Activated CD8-positive, alpha-beta T cell treated with anti-CD3 and anti-CD28 coated beads, Interleukin-2, amount 10 ng/mL, durations not matched to agents 7 days and 5 days (primary cell): Measurements from ENCODE around the gene PDE8B. TPM values are rescaled to one million over a fixed set of nuclear protein-coding genes. Genes with fewer than 3 reads are reported as not detected.

ENCODE experiments used
- ATAC-seq: fragments of 150-1000 bp; cut with Tn5 transposase; one replicate; pipeline ENCODE4 v1.10.0; 2021; ENCODE audit warnings: moderate library complexity
- CTCF ChIA-PET: fragments of 350-600 bp; sonication (Branson Sonifier 250); formaldehyde crosslinking; loops from one replicate; lab custom pipeline; 2021; ENCODE audit warnings: antibody characterized with exemption; lab: Charles Lee
- POLR2A ChIA-PET: fragments of 350-600 bp; sonication (Branson Sonifier 250); formaldehyde crosslinking; loops from one replicate; lab custom pipeline; 2021; ENCODE audit warnings: antibody characterized with exemption; lab: Charles Lee
- DNase-seq: peaks from one replicate; pipeline ENCODE4 v3.0.0-alpha.2; 2020
- H3K27ac Mint-ChIP-seq: one replicate; pipeline ENCODE4 v1.8.0; 2021; ENCODE audit warnings: mild to moderate bottlenecking, mixed read lengths
- H3K27me3 Mint-ChIP-seq: one replicate; pipeline ENCODE4 v1.8.0; 2021; ENCODE audit warnings: low read depth, mixed read lengths
- H3K36me3 Mint-ChIP-seq: one replicate; pipeline ENCODE4 v1.8.0; 2021; ENCODE audit warnings: low read depth, mixed read lengths
- H3K4me1 Mint-ChIP-seq: one replicate; pipeline ENCODE4 v1.8.0; 2021; ENCODE audit warnings: low read depth, mixed read lengths
- H3K4me3 Mint-ChIP-seq: one replicate; pipeline ENCODE4 v1.8.0; 2021; ENCODE audit warnings: mild to moderate bottlenecking, mixed read lengths
- H3K9me3 Mint-ChIP-seq: one replicate; pipeline ENCODE4 v1.8.0; 2022; ENCODE audit warnings: mixed read lengths; ENCODE audit not compliant: insufficient read depth
- total RNA-seq, 2 experiments: library from RNA; stranded (reverse); gene quantifications; one replicate each; pipeline ENCODE4 v1.2.3, GENCODE V29; 2021

PDE8B gene
- total RNA-seq, 2 experiments from 2014 or later: not detected

DNA sequence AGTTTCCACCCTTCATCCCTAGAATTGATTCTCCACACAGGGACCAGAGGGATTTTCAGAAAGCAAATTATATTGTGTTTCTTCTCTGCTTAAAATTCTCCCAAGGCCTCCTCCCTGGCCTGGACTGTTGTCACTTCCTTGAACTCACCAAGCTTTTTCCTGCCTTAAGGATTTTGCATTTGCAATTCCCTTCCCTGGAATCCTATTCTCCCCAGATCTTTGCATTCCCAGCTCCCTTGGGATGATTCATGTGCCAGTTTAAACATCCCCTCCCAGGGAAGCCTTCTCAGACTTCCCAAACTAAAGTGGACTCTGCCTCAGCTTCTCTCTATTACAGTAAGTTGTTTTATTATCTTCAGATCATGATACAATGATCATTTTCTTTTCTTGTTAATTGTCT lies 35.2 kb upstream of the PDE8B start:
- Mint-ChIP-seq H3K4me3 (no peak overlapping the region), H3K9me3 (no peaks in the 10 kb centered on the region), H3K27me3 (peaks cover 21% of the 10 kb centered on the region), H3K27ac (no peak overlapping the region), H3K4me1 (no peaks in the 10 kb centered on the region), H3K36me3 (no peaks in the 10 kb centered on the region)
- ChIA-PET CTCF (no interaction called here), POLR2A (no interaction called here)
- DNase-seq (no peak), ATAC-seq (no peak)

DNA sequence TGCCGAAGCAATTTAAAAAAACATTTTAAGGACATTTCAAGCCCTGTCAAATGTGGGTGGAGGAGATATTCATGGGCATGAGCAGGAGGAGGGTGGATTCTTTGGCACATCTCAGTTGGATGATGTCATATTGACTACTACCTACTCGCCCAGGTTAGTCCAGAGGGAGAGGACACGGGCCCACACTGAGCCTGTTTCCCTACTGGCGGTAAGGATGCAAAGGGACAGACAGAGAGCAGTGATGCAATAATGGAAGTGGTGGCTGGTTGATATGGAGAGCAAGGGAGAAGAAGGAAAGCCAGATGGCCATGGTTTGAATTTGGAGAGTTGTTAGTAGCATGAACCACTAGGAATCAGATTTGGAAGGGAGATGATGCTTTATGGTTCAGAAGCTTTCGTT lies 34.1 kb upstream of the PDE8B start:
- ATAC-seq (no peak), DNase-seq (no peak)
- Mint-ChIP-seq H3K9me3 (no peaks in the 10 kb centered on the region), H3K27me3 (peaks cover 24% of the 10 kb centered on the region), H3K36me3 (no peaks in the 10 kb centered on the region), H3K4me1 (no peaks in the 10 kb centered on the region), H3K27ac (no peak overlapping the region), H3K4me3 (no peak overlapping the region)
- POLR2A ChIA-PET: no interaction called here
- CTCF ChIA-PET: no interaction called here

DNA sequence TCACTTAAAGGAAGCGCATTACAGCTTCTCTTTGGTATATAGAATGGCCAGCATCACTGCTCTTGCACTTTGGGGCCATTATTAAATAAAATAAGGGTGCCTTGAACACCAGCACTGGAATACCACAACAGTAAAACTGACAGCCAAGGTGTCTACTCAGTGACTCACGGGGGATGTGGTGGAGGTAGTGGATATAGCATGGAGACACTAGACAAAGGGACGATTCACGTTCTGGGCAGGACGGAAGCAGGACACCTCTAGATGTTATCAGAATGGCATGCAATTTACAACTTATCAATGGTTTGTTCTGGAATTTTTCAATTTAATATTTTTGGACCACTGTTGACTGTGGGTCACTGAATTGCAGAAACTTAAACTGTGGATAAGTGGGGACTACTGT lies 32.9 kb upstream of the PDE8B start:
- ATAC-seq (no peak), DNase-seq (no peak)
- Mint-ChIP-seq H3K4me3 (no peak overlapping the region), H3K27me3 (peaks cover 31% of the 10 kb centered on the region), H3K9me3 (no peaks in the 10 kb centered on the region), H3K27ac (no peak overlapping the region), H3K4me1 (no peaks in the 10 kb centered on the region), H3K36me3 (no peaks in the 10 kb centered on the region)
- POLR2A ChIA-PET: no interaction called here
- CTCF ChIA-PET: no interaction called here

DNA sequence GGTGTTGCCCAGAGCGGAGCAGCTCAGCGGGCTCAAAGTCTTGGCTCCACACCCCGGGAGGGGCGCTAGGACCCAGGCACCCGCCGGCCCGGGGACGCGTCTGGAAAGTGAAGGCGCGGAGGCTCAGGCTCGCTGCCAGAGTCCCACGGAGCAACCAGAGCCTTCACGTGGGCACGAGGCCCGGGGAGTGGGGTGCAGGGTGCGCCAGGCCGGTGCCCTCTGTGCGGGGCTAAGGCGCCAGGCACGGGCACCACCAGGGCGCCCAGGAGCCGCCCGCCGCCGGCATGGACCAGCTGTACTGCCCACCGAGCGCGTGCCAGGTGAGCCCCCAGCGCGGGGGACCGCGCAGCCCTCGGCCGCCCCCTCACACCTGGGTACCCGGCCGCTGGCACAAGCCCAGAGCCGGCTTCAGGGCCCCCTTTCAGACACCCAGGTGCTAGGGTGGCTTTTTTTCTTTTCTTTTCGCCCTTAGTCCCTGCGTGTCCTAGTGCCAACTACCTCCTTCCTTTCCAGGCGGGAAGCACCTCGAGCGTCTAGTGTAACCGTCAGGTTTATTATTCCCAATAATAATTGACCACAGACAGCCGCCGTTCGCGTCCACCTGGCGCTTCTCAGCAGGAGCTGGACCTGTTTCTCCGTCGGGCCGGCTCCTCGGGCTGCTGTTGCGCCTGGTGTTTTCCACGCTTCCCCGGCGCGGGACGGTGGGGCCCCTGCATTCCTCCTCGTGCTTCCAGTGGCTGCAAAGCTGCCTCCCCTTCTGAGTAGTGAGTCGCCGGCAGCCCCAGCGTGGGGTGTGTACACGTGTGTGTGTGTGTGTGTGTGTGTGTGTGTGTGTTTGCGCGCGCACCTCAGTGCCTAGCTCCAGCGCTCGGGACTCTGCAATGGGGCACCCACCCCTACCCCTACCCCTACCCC lies 30.1 kb upstream of the PDE8B start:
- H3K4me1 Mint-ChIP-seq: no peaks in the 10 kb centered on the region
- ChIA-PET POLR2A (no interaction called here), CTCF (no interaction called here)
- peak overlapping the region; percentile 26 for H3K4me3 Mint-ChIP-seq
- no peaks in the 10 kb centered on the region for H3K36me3 Mint-ChIP-seq
- no peaks in the 10 kb centered on the region for H3K9me3 Mint-ChIP-seq
- DNase-seq (no peak), ATAC-seq (peak; percentile 23)
- no peak overlapping the region for H3K27ac Mint-ChIP-seq
- H3K27me3 Mint-ChIP-seq: peaks cover 43% of the 10 kb centered on the region

DNA sequence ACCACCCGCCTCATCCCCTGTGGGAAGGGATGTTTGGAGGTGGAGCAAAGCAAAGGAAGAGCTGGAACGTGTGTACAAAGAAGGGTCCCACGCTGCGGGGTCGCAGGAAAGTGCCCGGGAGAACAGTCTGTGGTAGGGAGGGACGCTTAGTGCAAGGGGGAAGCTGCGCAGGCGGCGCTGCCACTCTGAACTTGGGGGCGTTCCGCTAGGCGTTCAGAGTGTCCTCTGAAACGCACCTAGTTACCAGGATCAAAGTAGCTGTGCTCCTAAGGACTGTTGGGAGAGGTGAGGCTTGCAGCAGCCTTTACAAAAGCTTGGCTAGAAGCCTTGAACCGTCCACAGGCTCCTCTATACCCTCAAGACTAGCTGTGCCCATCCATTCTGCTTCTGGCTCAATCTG lies 29.3 kb upstream of the PDE8B start:
- POLR2A ChIA-PET: no interaction called here
- Mint-ChIP-seq H3K36me3 (no peaks in the 10 kb centered on the region), H3K4me1 (no peaks in the 10 kb centered on the region), H3K4me3 (no peak overlapping the region), H3K9me3 (no peaks in the 10 kb centered on the region), H3K27ac (no peak overlapping the region), H3K27me3 (peaks cover 43% of the 10 kb centered on the region)
- DNase-seq: no peak
- ATAC-seq: no peak
- CTCF ChIA-PET: no interaction called here

DNA sequence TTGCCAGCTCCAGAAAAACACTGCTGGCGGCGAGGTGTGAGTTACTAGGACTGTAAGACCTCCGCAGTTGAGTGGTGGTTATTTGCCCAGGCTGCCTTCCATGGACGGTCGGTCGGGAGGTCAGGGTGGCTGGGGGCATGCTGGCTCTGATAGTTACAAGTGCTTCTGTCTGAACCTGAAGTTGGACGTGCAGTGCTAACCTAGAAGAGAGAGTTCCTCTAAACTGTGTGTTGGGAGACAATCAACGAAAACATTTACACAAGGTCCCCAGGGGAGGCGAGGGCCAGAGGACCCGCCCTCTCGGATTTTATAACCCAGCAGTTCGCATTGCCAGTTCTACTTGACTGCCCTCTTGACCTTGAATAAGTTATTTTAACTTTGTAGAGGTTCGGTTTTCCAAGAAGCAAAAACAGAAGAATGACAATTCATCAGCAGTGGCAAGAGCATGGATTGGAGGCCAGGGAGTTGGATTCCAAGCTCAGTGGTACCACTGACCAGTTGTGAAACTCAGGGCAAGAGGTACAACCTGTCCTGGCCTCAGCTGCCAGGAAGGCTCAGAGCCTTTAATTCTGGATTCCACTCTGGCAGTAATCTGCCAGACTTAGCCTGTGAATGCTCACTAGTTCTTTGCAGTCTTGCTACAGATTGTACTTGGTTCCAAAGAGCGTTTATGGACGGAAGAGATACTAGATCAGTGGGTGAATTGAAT lies 28.7 kb upstream of the PDE8B start:
- POLR2A ChIA-PET: no interaction called here
- DNase-seq: no peak
- ATAC-seq: no peak
- H3K4me3 Mint-ChIP-seq: no peak overlapping the region
- CTCF ChIA-PET: no interaction called here
- no peak overlapping the region for H3K27ac Mint-ChIP-seq
- H3K9me3 Mint-ChIP-seq: no peaks in the 10 kb centered on the region
- H3K36me3 Mint-ChIP-seq: no peaks in the 10 kb centered on the region
- peaks cover 46% of the 10 kb centered on the region for H3K27me3 Mint-ChIP-seq
- H3K4me1 Mint-ChIP-seq: no peaks in the 10 kb centered on the region

DNA sequence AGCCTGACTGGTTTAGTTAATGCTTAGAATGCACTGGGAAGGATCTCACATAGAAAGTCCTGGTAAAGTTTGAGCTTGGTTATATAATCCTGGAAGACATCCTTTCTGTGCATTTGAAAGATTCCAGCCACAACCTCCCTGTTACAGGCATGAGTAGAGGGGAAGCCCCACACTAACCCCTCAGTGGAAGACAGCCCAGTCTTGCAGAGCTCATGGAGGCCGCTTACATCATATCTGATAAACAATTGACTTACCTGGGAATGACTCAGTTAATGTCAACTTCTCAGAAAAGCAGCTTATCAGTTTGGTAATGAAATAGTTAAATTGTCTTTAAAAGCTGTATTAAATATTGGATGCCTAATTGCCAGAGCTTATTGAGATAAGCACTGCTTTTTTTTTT lies 28.1 kb upstream of the PDE8B start:
- ATAC-seq: no peak
- Mint-ChIP-seq H3K36me3 (no peaks in the 10 kb centered on the region), H3K27me3 (peaks cover 50% of the 10 kb centered on the region), H3K4me1 (no peaks in the 10 kb centered on the region), H3K9me3 (no peaks in the 10 kb centered on the region), H3K4me3 (no peak overlapping the region), H3K27ac (no peak overlapping the region)
- POLR2A ChIA-PET: no interaction called here
- CTCF ChIA-PET: no interaction called here
- DNase-seq: no peak

DNA sequence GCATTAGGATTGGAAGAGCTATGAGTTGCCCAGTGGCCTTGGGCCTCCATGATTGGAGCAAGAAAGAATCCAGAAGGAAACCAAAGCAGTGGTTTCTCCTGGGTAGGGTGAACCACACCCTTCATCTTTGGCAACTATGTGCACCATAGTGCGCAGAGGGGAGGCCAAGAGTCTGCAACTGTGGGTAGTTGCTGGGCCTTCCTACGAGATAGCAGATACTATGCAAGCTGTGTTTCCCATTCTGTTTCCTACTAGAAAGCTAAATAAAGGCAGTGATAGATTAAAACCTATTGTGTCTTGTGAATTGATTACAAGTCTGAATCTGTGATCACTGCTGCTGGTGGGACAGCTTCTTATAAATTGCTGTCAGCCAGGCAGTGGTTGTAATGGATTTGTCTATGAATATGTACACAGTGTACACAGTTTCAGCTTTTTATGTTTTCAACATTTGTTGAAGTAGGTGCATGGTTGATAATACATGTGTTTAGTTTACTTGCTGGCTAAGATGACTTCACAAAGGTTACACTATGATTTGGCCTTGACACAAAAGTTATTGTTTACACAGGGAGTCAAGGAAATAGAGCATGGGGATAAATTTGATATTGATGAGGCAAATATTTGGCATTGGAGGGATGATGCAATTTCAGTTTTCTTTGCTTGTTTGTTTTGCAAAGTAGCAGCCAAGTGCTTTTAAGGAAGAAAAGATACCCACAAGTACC lies 23.7 kb upstream of the PDE8B start:
- POLR2A ChIA-PET: no interaction called here
- no peak overlapping the region for H3K4me3 Mint-ChIP-seq
- H3K9me3 Mint-ChIP-seq: no peaks in the 10 kb centered on the region
- ATAC-seq (no peak), DNase-seq (no peak)
- peaks cover 35% of the 10 kb centered on the region for H3K27me3 Mint-ChIP-seq
- no peaks in the 10 kb centered on the region for H3K4me1 Mint-ChIP-seq
- no peak overlapping the region for H3K27ac Mint-ChIP-seq
- H3K36me3 Mint-ChIP-seq: no peaks in the 10 kb centered on the region
- CTCF ChIA-PET: no interaction called here

DNA sequence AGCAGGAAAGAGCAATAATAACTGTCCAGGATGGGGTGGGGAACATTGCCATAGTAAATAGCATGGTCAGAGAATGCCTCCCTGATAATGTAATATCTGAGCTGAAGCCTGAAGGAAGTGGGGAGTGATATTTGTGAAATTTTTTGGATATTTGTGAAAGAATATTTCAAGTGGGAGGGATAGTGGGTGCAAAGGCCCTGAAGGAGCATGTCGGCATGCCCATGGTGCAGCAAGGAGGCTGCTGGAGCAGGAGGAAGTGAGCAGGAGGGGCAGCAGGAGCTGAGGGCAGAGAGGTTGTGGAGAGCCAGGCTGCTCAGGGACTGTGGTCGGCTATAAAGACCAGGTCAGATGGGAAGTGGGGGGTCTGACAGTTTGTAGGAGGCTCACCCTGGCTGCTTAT lies 21.1 kb upstream of the PDE8B start:
- Mint-ChIP-seq H3K36me3 (no peaks in the 10 kb centered on the region), H3K9me3 (no peaks in the 10 kb centered on the region), H3K27me3 (peaks cover 29% of the 10 kb centered on the region), H3K4me3 (no peak overlapping the region), H3K4me1 (no peaks in the 10 kb centered on the region), H3K27ac (no peak overlapping the region)
- ATAC-seq (no peak), DNase-seq (no peak)
- ChIA-PET CTCF (no interaction called here), POLR2A (no interaction called here)

DNA sequence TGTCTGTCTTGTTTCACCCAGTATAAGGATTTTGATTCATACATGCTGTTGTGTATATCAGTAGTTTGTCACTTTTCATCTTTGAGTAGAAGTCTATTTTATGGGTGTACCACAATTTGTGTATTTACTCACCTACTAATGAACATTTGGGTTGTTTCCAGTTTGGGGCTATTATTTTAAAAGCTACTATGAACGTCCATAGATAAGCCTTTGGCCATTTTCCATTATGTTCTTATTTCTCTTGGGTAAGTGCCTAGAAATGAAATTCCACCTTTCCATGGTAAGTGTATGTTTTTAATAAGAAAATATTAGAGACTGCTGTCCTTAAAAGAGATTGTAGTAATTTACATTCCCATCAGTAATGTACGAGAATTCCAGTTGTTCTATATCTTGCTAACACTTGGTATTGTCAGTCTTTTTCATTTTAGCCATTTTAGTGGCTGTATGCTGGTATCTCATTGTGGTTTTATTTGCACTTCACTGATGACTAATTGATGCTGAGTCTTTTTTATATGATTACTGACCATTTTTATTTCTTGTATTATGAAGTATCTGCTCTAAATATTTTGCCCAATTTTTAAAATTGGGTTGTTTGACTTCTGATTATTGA lies 17.9 kb upstream of the PDE8B start:
- DNase-seq (no peak), ATAC-seq (no peak)
- POLR2A ChIA-PET: no interaction called here
- CTCF ChIA-PET: no interaction called here
- Mint-ChIP-seq H3K27me3 (peaks cover 28% of the 10 kb centered on the region), H3K36me3 (no peaks in the 10 kb centered on the region), H3K9me3 (peaks cover 3% of the 10 kb centered on the region), H3K4me1 (no peaks in the 10 kb centered on the region), H3K4me3 (no peak overlapping the region), H3K27ac (no peak overlapping the region)

DNA sequence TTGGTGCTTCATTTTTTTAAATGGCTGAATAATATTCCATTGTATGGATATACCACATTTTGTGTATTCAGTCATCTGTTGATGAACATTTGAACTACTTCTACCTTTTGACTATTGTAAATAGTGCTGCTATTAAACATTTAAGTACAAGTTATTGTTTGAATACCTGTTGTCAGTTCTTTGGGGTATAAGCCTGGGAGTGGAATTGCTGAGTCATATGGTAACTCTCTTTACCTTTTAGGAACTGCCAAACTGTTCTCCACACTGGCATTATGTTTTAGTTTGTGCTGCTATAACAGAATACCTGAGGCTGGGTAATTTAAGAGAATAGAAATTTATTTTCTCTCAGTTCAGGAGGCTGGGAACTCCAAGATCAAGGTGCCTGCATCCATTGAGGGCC lies 15.7 kb upstream of the PDE8B start:
- ATAC-seq (no peak), DNase-seq (no peak)
- no peaks in the 10 kb centered on the region for H3K4me1 Mint-ChIP-seq
- H3K27me3 Mint-ChIP-seq: peaks cover 27% of the 10 kb centered on the region
- ChIA-PET CTCF (no interaction called here), POLR2A (no interaction called here)
- H3K36me3 Mint-ChIP-seq: peaks cover 3% of the 10 kb centered on the region
- peaks cover 14% of the 10 kb centered on the region for H3K9me3 Mint-ChIP-seq
- H3K27ac Mint-ChIP-seq: no peak overlapping the region
- no peak overlapping the region for H3K4me3 Mint-ChIP-seq
